H9 (cell line): Measurements from ENCODE around the gene BACE2. TPM values are rescaled to one million over a fixed set of nuclear protein-coding genes. Genes with fewer than 3 reads are reported as not detected.

Experiments
- DNase-seq: peaks from one replicate; pipeline ENCODE4 v3.0.0-alpha.2; 2017
- H2AFZ ChIP-seq: one replicate; pipeline ENCODE4 v1.6.1; 2013; ENCODE audit warnings: mild to moderate bottlenecking, low read length, control low read depth, moderate library complexity
- H2AK5ac ChIP-seq: 2 replicates; pipeline ENCODE4 v1.6.1; 2013; ENCODE audit warnings: low read length, control low read depth, mixed read lengths; ENCODE audit not compliant: insufficient read length
- H2BK120ac ChIP-seq: one replicate; pipeline ENCODE4 v1.6.1; 2013; ENCODE audit warnings: low read depth, mild to moderate bottlenecking, low read length, control low read depth, inconsistent platforms; ENCODE audit not compliant: poor library complexity, severe bottlenecking
- H2BK12ac ChIP-seq: 2 replicates; pipeline ENCODE4 v1.6.1; 2013; ENCODE audit warnings: low read length, control low read depth, mixed read lengths, low read depth; ENCODE audit not compliant: insufficient read length
- H2BK15ac ChIP-seq: 2 replicates; pipeline ENCODE4 v1.6.1; 2013; ENCODE audit warnings: low read depth, low read length, control low read depth
- H2BK20ac ChIP-seq: one replicate; pipeline ENCODE4 v1.6.1; 2013; ENCODE audit warnings: low read depth, mild to moderate bottlenecking, low read length, control low read depth, inconsistent platforms; ENCODE audit not compliant: poor library complexity, severe bottlenecking
- H2BK5ac ChIP-seq: 2 replicates; pipeline ENCODE4 v1.6.1; 2013; ENCODE audit warnings: low read length, control low read depth, mixed read lengths; ENCODE audit not compliant: insufficient read length
- H3K14ac ChIP-seq: 2 replicates; pipeline ENCODE4 v1.6.1; 2013; ENCODE audit warnings: low read length, control low read depth; ENCODE audit not compliant: insufficient read depth
- H3K18ac ChIP-seq: 2 replicates; pipeline ENCODE4 v1.6.1; 2013; ENCODE audit warnings: low read depth, mild to moderate bottlenecking, mixed read lengths, low read length, control low read depth; ENCODE audit not compliant: insufficient read length
- H3K23ac ChIP-seq: 2 replicates; pipeline ENCODE4 v1.6.1; 2013; ENCODE audit warnings: low read length, control low read depth, mixed read lengths, low read depth; ENCODE audit not compliant: insufficient read length
- H3K23me2 ChIP-seq: 2 replicates; pipeline ENCODE4 v1.6.1; 2013; ENCODE audit warnings: low read depth, mild to moderate bottlenecking, mixed read lengths, low read length, control low read depth; ENCODE audit not compliant: insufficient read length, poor library complexity, severe bottlenecking
- H3K27ac ChIP-seq: 2 replicates; pipeline ENCODE4 v1.5.1; 2013; ENCODE audit warnings: low read length, control low read depth, mixed read lengths, low read depth; ENCODE audit not compliant: insufficient read length
- H3K27me3 ChIP-seq: 2 replicates; pipeline ENCODE4 v1.6.1; 2013; ENCODE audit warnings: low read length, control low read depth, inconsistent platforms; ENCODE audit not compliant: insufficient read depth
- H3K4ac ChIP-seq: 2 replicates; pipeline ENCODE4 v1.6.1; 2013; ENCODE audit warnings: low read depth, mild to moderate bottlenecking, control low read depth, inconsistent platforms, low read length, moderate library complexity
- H3K4me1 ChIP-seq: 2 replicates; pipeline ENCODE4 v1.6.1; 2013; ENCODE audit warnings: low read length, control low read depth, inconsistent platforms; ENCODE audit not compliant: insufficient read depth
- H3K4me2 ChIP-seq: 2 replicates; pipeline ENCODE4 v1.6.1; 2013; ENCODE audit warnings: low read length, control low read depth, mixed read lengths; ENCODE audit not compliant: insufficient read length, insufficient read depth
- H3K56ac ChIP-seq: 2 replicates; pipeline ENCODE4 v1.6.1; 2013; ENCODE audit warnings: low read depth, mild to moderate bottlenecking, mixed read lengths, low read length, control low read depth; ENCODE audit not compliant: insufficient read length
- H3K79me1 ChIP-seq: 2 replicates; pipeline ENCODE4 v1.6.1; 2013; ENCODE audit warnings: low read depth, mild to moderate bottlenecking, moderate library complexity, low read length, control low read depth, inconsistent platforms; ENCODE audit not compliant: insufficient read depth, poor library complexity, severe bottlenecking
- H3K79me2 ChIP-seq: 2 replicates; pipeline ENCODE4 v1.6.1; 2013; ENCODE audit warnings: low read length, control low read depth, inconsistent platforms; ENCODE audit not compliant: insufficient read depth
- H3K9ac ChIP-seq: 2 replicates; pipeline ENCODE4 v1.6.1; 2013; ENCODE audit warnings: low read length, control low read depth, mixed read lengths; ENCODE audit not compliant: insufficient read length; ENCODE audit errors: extremely low read depth
- H3K9me3 ChIP-seq: one replicate; pipeline ENCODE4 v1.6.1; 2013; ENCODE audit warnings: low read depth, low read length, inconsistent platforms; ENCODE audit not compliant: control insufficient read depth
- H3T11ph ChIP-seq: one replicate; pipeline ENCODE4 v1.6.1; 2013; ENCODE audit warnings: mild to moderate bottlenecking, low read length, control low read depth, inconsistent platforms
- H4K20me1 ChIP-seq: one replicate; pipeline ENCODE4 v1.6.1; 2013; ENCODE audit not compliant: control insufficient read depth, insufficient read length, insufficient read depth
- H4K5ac ChIP-seq: 2 replicates; pipeline ENCODE4 v1.6.1; 2013; ENCODE audit warnings: low read depth, mild to moderate bottlenecking, mixed read lengths, low read length, control low read depth; ENCODE audit not compliant: insufficient read length
- H4K8ac ChIP-seq: replicated peaks from 2 replicates; pipeline ENCODE4 v1.6.1; 2013; ENCODE audit warnings: low read length, control low read depth, mixed read lengths, low read depth; ENCODE audit not compliant: insufficient read length
- H4K91ac ChIP-seq: 2 replicates; pipeline ENCODE4 v1.6.1; 2013; ENCODE audit warnings: low read depth, mild to moderate bottlenecking, moderate library complexity, mixed read lengths, low read length, control low read depth; ENCODE audit not compliant: insufficient read length
- H3K27ac Mint-ChIP-seq, 3 experiments: 2 replicates in 2 of 3; 3 replicates in 1 of 3; pipeline ENCODE4 v1.8.0; 2020 to 2021; ENCODE audit warnings: mixed read lengths in 3 of 3, mild to moderate bottlenecking in 1 of 3, moderate library complexity in 1 of 3
- H3K27me3 Mint-ChIP-seq: 2 replicates; pipeline ENCODE4 v1.8.0; 2021; ENCODE audit warnings: low read depth, mild to moderate bottlenecking, moderate library complexity, mixed read lengths
- H3K36me3 Mint-ChIP-seq, 3 experiments: 2 replicates in 2 of 3; 3 replicates in 1 of 3; pipeline ENCODE4 v1.8.0; 2020 to 2021; ENCODE audit warnings: low read depth in 3 of 3, mixed read lengths in 3 of 3; ENCODE audit not compliant: insufficient read depth in 1 of 3
- H3K4me1 Mint-ChIP-seq, 2 experiments: 2 replicates each; pipeline ENCODE4 v1.8.0; 2020; ENCODE audit warnings: mixed read lengths in 2 of 2
- H3K4me3 Mint-ChIP-seq, 2 experiments: 2 replicates in 1 of 2; 3 replicates in 1 of 2; pipeline ENCODE4 v1.8.0; 2020 to 2021; ENCODE audit warnings: mild to moderate bottlenecking in 2 of 2, mixed read lengths in 2 of 2, moderate library complexity in 1 of 2
- H3K9me3 Mint-ChIP-seq, 2 experiments: 2 replicates in 1 of 2; 3 replicates in 1 of 2; pipeline ENCODE4 v1.8.0; 2020; ENCODE audit warnings: mild to moderate bottlenecking in 2 of 2, mixed read lengths in 2 of 2, moderate library complexity in 1 of 2
- CTCF ChIP-seq: fragments of 200-600 bp; sonication (generic); conservative IDR thresholded peaks from 3 replicates; pipeline ENCODE4 v1.8.0; 2021; ENCODE audit warnings: antibody characterized with exemption, mild to moderate bottlenecking
- WGBS: extraction: QIAGEN DNeasy Blood & Tissue Kit; methylation state at CpG from one replicate; pipeline ENCODE4 v1.1.7; 2013; ENCODE audit warnings: missing lambda C conversion rate, low lambda C conversion rate, mixed read lengths; ENCODE audit not compliant: insufficient read length; ENCODE audit errors: extremely low coverage; 5-methylcytosine and 5-hydroxymethylcytosine counted together
- total RNA-seq: library from RNA; stranded (reverse); gene quantifications from 2 replicates; pipeline ENCODE4 v1.2.1, GENCODE V29; 2021

The BACE2 gene
- total RNA-seq, 1 experiment from 2014 or later = 8.0 TPM

GRCh38 chr21:41290106-41290799, 122.3 kb downstream of the BACE2 start:
- Histone ChIP-seq H2BK20ac (no peak overlapping the region), H2BK15ac (no peak overlapping the region), H3K27me3 (no peaks in the 10 kb centered on the region), H2BK12ac (no peak overlapping the region), H3K18ac (no peak overlapping the region), H3K9ac (no peak overlapping the region), H3K14ac (no peak overlapping the region), H2BK5ac (no peak overlapping the region), H3K27ac (no peak overlapping the region), H3K79me1 (no peaks in the 10 kb centered on the region), H4K20me1 (no peaks in the 10 kb centered on the region), H3K4me2 (no peak overlapping the region), H3T11ph (no peak overlapping the region), H3K4me1 (no peaks in the 10 kb centered on the region), H3K56ac (no peak overlapping the region), H4K5ac (no peak overlapping the region), H3K9me3 (peaks cover 13% of the 10 kb centered on the region), H3K23me2 (no peaks in the 10 kb centered on the region), H3K4ac (no peak overlapping the region), H2AK5ac (no peak overlapping the region), H4K8ac (no peak overlapping the region), H4K91ac (no peak overlapping the region), H2AFZ (no peak overlapping the region), H2BK120ac (no peak overlapping the region), H3K79me2 (no peaks in the 10 kb centered on the region), H3K23ac (no peak overlapping the region)
- DNase-seq = no peak
- no peak for TF ChIP-seq CTCF
- H3K27me3 Mint-ChIP-seq = peaks cover 11% of the 10 kb centered on the region
- H3K4me3 Mint-ChIP-seq = 0 out of 5 replicates have a peak overlapping the region, but pooled peaks of 1 of the 2 experiments have one; percentile 9
- peaks cover 0 to 22% (median 8%) of the 10 kb centered on the region in 3 experiments; a peak in 6 of 7 replicates for H3K36me3 Mint-ChIP-seq
- peaks cover 3 to 7% of the 10 kb centered on the region in 2 experiments; a peak in 3 of 4 replicates for H3K4me1 Mint-ChIP-seq
- H3K27ac Mint-ChIP-seq = no peak overlapping the region
- no CpG with 5 or more reads among the region's 24 CpGs for WGBS
- peaks cover 17 to 21% of the 10 kb centered on the region in 2 experiments for H3K9me3 Mint-ChIP-seq
